HG02642 (cell line): ENCODE results near the gene CD300H.

Source experiments
- ATAC-seq: cut with Tn5 transposase; IDR thresholded peaks from one replicate; pipeline ENCODE4 v1.9.1; 2021; ENCODE audit warnings: mild to moderate bottlenecking; ENCODE audit not compliant: unreplicated experiment, poor library complexity

Gene CD300H

DNA sequence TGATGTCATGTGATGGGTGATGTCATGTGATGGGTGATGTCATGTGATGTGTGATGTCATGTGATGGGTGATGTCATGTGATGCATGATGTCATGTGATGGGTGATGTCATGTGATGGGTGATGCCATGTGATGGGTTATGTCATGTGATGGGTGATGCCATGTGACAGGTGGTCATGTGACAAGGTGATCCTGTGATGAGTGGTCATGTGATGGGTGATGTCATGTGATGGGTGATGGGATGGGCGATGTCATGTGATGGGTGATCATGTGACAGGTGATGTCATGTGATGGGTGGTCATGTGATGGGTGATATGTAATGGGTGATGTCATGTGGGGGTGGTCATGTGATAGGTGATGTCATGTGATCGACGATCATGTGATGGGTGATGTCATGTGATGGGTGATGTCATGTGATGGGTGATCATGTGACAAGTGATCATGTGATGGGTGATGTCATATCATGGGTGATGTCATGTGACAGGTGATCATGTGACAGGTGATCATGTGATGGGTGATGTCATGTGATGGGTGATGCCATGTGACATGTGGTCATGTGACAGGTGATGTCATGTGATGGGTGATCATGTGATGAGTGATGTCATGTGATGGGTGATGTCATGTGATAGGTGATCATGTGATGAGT, 53.2 kb downstream of the CD300H start:
- ATAC-seq: no peak

DNA sequence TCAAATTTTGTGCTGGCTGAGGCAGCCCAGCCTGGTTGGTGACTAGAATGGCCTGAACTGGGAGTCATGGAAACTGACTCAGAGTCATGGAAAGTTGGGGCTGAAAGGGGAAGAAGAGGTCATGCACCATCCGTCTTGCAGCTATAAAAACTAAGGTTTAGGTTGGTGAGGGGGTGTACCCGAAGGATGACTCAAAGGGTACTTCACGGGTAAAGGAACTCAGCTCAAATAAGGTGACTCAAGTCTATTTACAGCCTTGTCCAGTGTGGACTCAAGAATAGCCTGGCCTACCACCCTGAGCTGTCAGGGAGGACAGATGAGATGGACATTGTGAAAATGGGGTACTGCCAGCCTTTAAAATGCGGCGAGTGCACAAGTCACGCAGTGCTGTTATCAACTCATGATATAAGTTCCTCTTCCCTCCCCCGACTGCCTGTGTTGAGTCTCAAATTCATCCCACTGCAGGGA, 54.7 kb downstream of the CD300H start:
- peak; percentile 69 for ATAC-seq

DNA sequence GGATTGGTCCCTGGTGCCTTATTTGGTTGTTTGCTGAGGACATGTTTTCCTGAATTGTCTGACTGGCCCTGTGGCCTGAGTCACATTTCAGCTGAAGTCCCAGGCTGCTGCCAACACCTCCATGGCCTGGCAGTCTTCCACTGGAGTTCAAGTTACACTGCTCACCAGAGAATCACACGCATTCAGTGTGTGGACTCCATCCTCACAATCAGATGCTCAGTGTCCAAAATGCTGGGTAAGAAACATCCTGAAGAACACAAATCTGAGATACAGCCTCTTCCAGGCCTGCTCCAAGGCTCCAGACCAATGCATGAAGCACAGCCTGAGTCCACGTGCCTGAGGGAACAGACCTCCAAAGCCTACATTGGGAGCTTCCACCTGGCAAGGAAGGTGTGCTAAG, 55.3 kb downstream of the CD300H start:
- no peak for ATAC-seq
